MM.1S (cell line): ENCODE data around the gene CHTOP.
"Not testable (repeated sequence)": the region's sequence is repeated elsewhere in the genome, so short reads cannot be mapped to it uniquely, and the experiment has no call there.

Source experiments
- DNase-seq: peaks from one replicate; pipeline ENCODE4 v3.0.0-alpha.2; 2015
- H2AFZ ChIP-seq: fragments of 300-600 bp; sonication (generic); 2 replicates; pipeline ENCODE4 v1.6.0; 2016; ENCODE audit warnings: antibody characterized with exemption, low read length
- H3F3A ChIP-seq: fragments of 300-600 bp; sonication (generic); 2 replicates; pipeline ENCODE4 v1.6.1; 2016; ENCODE audit warnings: mild to moderate bottlenecking, antibody characterized with exemption, low read length, moderate library complexity, mixed read lengths; ENCODE audit not compliant: insufficient read depth
- H3K27ac ChIP-seq: fragments of 300-600 bp; sonication (generic); 2 replicates; pipeline ENCODE4 v1.5.1; 2016; ENCODE audit warnings: mild to moderate bottlenecking, low read length
- H3K27me3 ChIP-seq: fragments of 300-600 bp; sonication (generic); replicated peaks from 2 replicates; pipeline ENCODE4 v1.6.0; 2016; ENCODE audit warnings: low read length; ENCODE audit not compliant: insufficient read depth
- H3K36me3 ChIP-seq: fragments of 300-600 bp; sonication (generic); replicated peaks from 2 replicates; pipeline ENCODE4 v1.6.1; 2016; ENCODE audit warnings: mild to moderate bottlenecking, low read length, mixed read lengths; ENCODE audit not compliant: insufficient read depth
- H3K4me1 ChIP-seq: fragments of 300-600 bp; sonication (generic); 2 replicates; pipeline ENCODE4 v1.6.1; 2016; ENCODE audit warnings: low read length, mixed read lengths
- H3K4me2 ChIP-seq: fragments of 300-600 bp; sonication (generic); 2 replicates; pipeline ENCODE4 v1.6.0; 2016; ENCODE audit warnings: low read depth, low read length
- H3K4me3 ChIP-seq: fragments of 300-600 bp; sonication (generic); 2 replicates; pipeline ENCODE4 v1.5.1; 2016; ENCODE audit warnings: low read length, mixed read lengths
- H3K79me2 ChIP-seq: fragments of 300-600 bp; sonication (generic); 2 replicates; pipeline ENCODE4 v1.6.1; 2016; ENCODE audit warnings: mixed run types, low read length, mixed read lengths
- H3K9ac ChIP-seq: fragments of 300-600 bp; sonication (generic); 2 replicates; pipeline ENCODE4 v1.6.1; 2016; ENCODE audit warnings: low read length, mixed read lengths
- H3K9me2 ChIP-seq: fragments of 300-600 bp; sonication (generic); replicated peaks from 2 replicates; pipeline ENCODE4 v1.6.1; 2016; ENCODE audit warnings: mild to moderate bottlenecking, low read length, mixed read lengths; ENCODE audit not compliant: insufficient read depth
- H3K9me3 ChIP-seq: fragments of 300-600 bp; sonication (generic); replicated peaks from 2 replicates; pipeline ENCODE4 v1.6.1; 2016; ENCODE audit warnings: mild to moderate bottlenecking, low read length, mixed read lengths; ENCODE audit not compliant: insufficient read depth
- H4K20me1 ChIP-seq: fragments of 300-600 bp; sonication (generic); 2 replicates; pipeline ENCODE4 v1.6.1; 2016; ENCODE audit warnings: mild to moderate bottlenecking, low read length, moderate library complexity, mixed read lengths; ENCODE audit not compliant: insufficient read depth
- EZH2 ChIP-seq: fragments of 300-600 bp; sonication (generic); optimal IDR thresholded peaks from 2 replicates; pipeline ENCODE3; 2017; ENCODE audit warnings: low read depth, mild to moderate bottlenecking, antibody characterized with exemption, low read length, mixed read lengths
- EZH2phosphoT487 ChIP-seq: fragments of 300-600 bp; sonication (generic); IDR thresholded peaks from 2 replicates; pipeline ENCODE4 v1.6.1; 2018; ENCODE audit warnings: antibody characterized with exemption, low read length
- TF ChIP-seq, protein P1 (sequence below): fragments of 300-600 bp; sonication (generic); IDR thresholded peaks from 2 replicates; pipeline ENCODE4 v1.5.1; 2016; ENCODE audit warnings: antibody characterized with exemption, low read length, mixed read lengths

Gene CHTOP

DNA sequence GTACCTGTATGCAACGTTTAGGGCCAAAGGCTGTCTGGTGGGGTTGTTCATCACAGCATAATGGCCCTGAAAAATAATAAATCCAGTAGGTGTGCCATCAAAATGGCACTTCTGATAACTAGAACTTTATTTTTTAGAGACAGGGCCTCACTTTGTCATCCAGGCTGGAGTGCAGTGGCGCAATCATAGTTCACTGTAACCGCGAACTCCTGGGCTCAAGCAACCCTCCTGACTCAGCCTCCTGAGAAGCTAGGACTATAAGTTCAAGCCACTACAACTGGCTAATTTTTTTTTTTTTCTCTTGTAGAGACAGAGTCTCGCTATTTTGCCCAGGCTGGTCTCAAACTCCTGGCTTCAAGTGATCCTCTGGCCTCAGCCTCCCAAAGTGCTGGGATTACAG lies 29.3 kb downstream of the CHTOP start:
- H3K9me2 ChIP-seq = no peaks in the 10 kb centered on the region
- no peak overlapping the region for H2AFZ ChIP-seq
- no peak overlapping the region for H3K4me2 ChIP-seq
- DNase-seq = no peak
- no peaks in the 10 kb centered on the region for H3K27me3 ChIP-seq
- no peaks in the 10 kb centered on the region for H4K20me1 ChIP-seq
- H3K9me3 ChIP-seq = no peaks in the 10 kb centered on the region
- no peak overlapping the region for H3K27ac ChIP-seq
- TF ChIP-seq, protein P1, sequence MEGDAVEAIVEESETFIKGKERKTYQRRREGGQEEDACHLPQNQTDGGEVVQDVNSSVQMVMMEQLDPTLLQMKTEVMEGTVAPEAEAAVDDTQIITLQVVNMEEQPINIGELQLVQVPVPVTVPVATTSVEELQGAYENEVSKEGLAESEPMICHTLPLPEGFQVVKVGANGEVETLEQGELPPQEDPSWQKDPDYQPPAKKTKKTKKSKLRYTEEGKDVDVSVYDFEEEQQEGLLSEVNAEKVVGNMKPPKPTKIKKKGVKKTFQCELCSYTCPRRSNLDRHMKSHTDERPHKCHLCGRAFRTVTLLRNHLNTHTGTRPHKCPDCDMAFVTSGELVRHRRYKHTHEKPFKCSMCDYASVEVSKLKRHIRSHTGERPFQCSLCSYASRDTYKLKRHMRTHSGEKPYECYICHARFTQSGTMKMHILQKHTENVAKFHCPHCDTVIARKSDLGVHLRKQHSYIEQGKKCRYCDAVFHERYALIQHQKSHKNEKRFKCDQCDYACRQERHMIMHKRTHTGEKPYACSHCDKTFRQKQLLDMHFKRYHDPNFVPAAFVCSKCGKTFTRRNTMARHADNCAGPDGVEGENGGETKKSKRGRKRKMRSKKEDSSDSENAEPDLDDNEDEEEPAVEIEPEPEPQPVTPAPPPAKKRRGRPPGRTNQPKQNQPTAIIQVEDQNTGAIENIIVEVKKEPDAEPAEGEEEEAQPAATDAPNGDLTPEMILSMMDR = no peak
- TF ChIP-seq EZH2phosphoT487 (no peak), EZH2 (no peak)
- H3F3A ChIP-seq = peaks cover 42% of the 10 kb centered on the region
- peaks cover 47% of the 10 kb centered on the region for H3K36me3 ChIP-seq
- no peak overlapping the region for H3K4me3 ChIP-seq
- no peak overlapping the region for H3K9ac ChIP-seq
- 0 out of 2 replicates have a peak, but pooled peaks cover 3% of the 10 kb centered on the region for H3K4me1 ChIP-seq
- peaks cover 44% of the 10 kb centered on the region for H3K79me2 ChIP-seq

DNA sequence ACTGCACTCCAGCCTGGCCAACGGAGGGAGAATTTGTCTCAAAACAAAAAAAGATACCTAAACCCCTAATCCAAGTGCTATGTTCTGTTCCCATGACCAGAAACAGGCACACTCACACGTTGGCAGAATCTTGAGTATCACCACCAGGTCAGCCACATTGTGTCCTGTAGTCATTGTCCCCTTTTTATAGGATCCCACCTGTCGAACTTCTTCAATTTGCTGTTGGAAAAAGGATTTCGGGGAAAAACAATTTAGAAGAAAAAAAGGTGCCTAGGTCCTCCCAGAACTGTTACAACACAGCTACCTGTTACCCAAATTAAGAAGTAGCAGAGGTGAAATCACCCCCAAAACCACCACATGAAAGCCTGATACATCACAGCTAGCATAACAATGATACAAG lies 33.6 kb downstream of the CHTOP start:
- Histone ChIP-seq H3F3A (peaks cover 45% of the 10 kb centered on the region), H3K27ac (no peak overlapping the region), H3K9me3 (no peaks in the 10 kb centered on the region), H2AFZ (no peak overlapping the region), H3K4me3 (no peak overlapping the region), H3K4me2 (no peak overlapping the region), H3K27me3 (no peaks in the 10 kb centered on the region), H3K9me2 (no peaks in the 10 kb centered on the region), H3K36me3 (peaks cover 42% of the 10 kb centered on the region), H3K79me2 (peaks cover 57% of the 10 kb centered on the region), H3K9ac (no peak overlapping the region), H4K20me1 (no peaks in the 10 kb centered on the region), H3K4me1 (peaks cover 8% of the 10 kb centered on the region)
- TF ChIP-seq EZH2phosphoT487 (no peak), EZH2 (no peak)
- TF ChIP-seq, protein P1 = no peak
- no peak for DNase-seq

DNA sequence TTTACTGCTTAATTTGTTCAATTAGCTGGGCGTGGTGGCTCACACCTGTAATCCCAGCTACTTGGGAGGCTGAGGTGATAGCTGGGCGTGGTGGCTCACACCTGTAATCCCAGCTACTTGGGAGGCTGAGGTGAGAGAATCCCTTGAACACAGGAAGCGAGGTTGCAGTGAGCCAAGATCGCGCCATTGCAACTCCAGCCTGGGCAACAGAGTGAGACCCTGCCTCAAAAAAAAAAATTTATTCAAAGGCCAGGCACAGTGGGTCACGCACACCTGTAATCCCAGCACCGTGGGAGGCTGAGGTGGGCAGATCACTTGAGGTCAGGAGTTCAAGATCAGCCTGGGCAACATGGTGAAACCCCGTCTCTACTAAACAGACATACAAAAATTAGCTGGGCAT lies 34.8 kb downstream of the CHTOP start:
- not testable (repeated sequence) for H3K9me2 ChIP-seq, H3K4me3 ChIP-seq

DNA sequence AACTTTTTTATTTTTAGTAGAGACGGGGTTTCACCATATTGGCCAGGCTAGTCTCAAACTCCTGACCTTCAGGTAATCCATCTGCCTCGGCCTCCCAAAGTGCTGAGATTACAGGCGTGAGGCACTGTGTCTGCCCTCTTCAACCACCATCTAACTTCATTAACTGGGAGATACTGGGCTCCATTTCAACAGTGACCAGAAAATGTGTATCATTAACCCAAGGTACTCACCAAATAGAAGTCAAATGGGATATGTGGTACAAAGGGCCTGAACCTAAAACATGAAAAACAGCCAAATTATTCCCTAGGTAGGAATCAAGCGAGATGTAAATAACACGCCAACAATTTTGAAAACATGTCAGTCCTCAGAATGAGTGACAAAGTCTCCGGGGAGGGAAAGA lies 35.7 kb downstream of the CHTOP start:
- H3K9me2 ChIP-seq = no peaks in the 10 kb centered on the region
- no peak for DNase-seq
- peaks cover 32% of the 10 kb centered on the region for H3K36me3 ChIP-seq
- H3K9me3 ChIP-seq = no peaks in the 10 kb centered on the region
- peak overlapping the region; percentile 92; the same call in 1 of the 2 replicates for H3K9ac ChIP-seq
- peaks cover 48% of the 10 kb centered on the region for H3K79me2 ChIP-seq
- no peak overlapping the region for H3K27ac ChIP-seq
- peak overlapping the region; percentile 94 for H3K4me3 ChIP-seq
- H3K4me2 ChIP-seq = peak overlapping the region; percentile 86
- H3K4me1 ChIP-seq = peaks cover 8% of the 10 kb centered on the region
- peaks cover 26% of the 10 kb centered on the region for H3F3A ChIP-seq
- no peaks in the 10 kb centered on the region for H4K20me1 ChIP-seq
- no peak overlapping the region for H2AFZ ChIP-seq
- TF ChIP-seq EZH2 = no peak
- no peaks in the 10 kb centered on the region for H3K27me3 ChIP-seq

More for the DNA sequence above, 34.8 kb downstream of the CHTOP start:
- not testable (repeated sequence) for H3K4me2 ChIP-seq, H3K27me3 ChIP-seq, H3K27ac ChIP-seq, H3K4me1 ChIP-seq, H4K20me1 ChIP-seq, H2AFZ ChIP-seq, DNase-seq, H3K9me3 ChIP-seq, H3K9ac ChIP-seq
- Histone ChIP-seq H3F3A (peaks cover 33% of the 10 kb centered on the region), H3K36me3 (peaks cover 32% of the 10 kb centered on the region), H3K79me2 (peaks cover 51% of the 10 kb centered on the region)
